ENCODE data around the gene RXRA.
"Not testable (repeated sequence)": the region's sequence is repeated elsewhere in the genome, so short reads cannot be mapped to it uniquely, and the experiment has no call there.

Gene RXRA

GRCh38 chr9:134293611-134294152 lies 32.6 kb upstream of the RXRA start:
- DNase-seq (ENCODE audit: low read depth in 2 of 2): peak in 1 of 2 experiments; percentile 26

- DNase-seq (ENCODE audit: low read depth in 2 of 2): no peak
These were observed 31.8 kb upstream of the RXRA start for GRCh38 chr9:134294153-134295071.

- DNase-seq (ENCODE audit: low read depth in 2 of 2): no peak
These were observed 31.0 kb upstream of the RXRA start for GRCh38 chr9:134295101-134295745.

GRCh38 chr9:134295746-134296250 lies 30.5 kb upstream of the RXRA start:
- DNase-seq (ENCODE audit: low read depth in 2 of 2): no peak

GRCh38 chr9:134296301-134297082 lies 29.8 kb upstream of the RXRA start:
- no peak for DNase-seq (ENCODE audit: low read depth in 2 of 2)

GRCh38 chr9:134297083-134297410 lies 29.2 kb upstream of the RXRA start:
- no peak for DNase-seq (ENCODE audit: low read depth in 2 of 2)

GRCh38 chr9:134297576-134297975 lies 28.7 kb upstream of the RXRA start:
- DNase-seq (ENCODE audit: low read depth in 2 of 2): no peak

GRCh38 chr9:134298000-134298399 lies 28.3 kb upstream of the RXRA start:
- DNase-seq (ENCODE audit: low read depth in 2 of 2): no peak

GRCh38 chr9:134299068-134299467 lies 27.2 kb upstream of the RXRA start:
- no peak for DNase-seq (ENCODE audit: low read depth in 2 of 2)

GRCh38 chr9:134299883-134300282 lies 26.4 kb upstream of the RXRA start:
- DNase-seq (ENCODE audit: low read depth in 2 of 2): no peak

GRCh38 chr9:134301387-134302129 lies 24.7 kb upstream of the RXRA start:
- DNase-seq (ENCODE audit: low read depth in 2 of 2): no peak

GRCh38 chr9:134302130-134302817 lies 24.0 kb upstream of the RXRA start:
- no peak for DNase-seq (ENCODE audit: low read depth in 2 of 2)

GRCh38 chr9:134303601-134304000 lies 22.7 kb upstream of the RXRA start:
- no peak for DNase-seq (ENCODE audit: low read depth in 2 of 2)

GRCh38 chr9:134304261-134304660 lies 22.0 kb upstream of the RXRA start:
- no peak for DNase-seq (ENCODE audit: low read depth in 2 of 2)

- no peak for DNase-seq (ENCODE audit: low read depth in 2 of 2)
These were observed 21.6 kb upstream of the RXRA start for GRCh38 chr9:134304690-134305089.

GRCh38 chr9:134305533-134305932 lies 20.7 kb upstream of the RXRA start:
- no peak for DNase-seq (ENCODE audit: low read depth in 2 of 2)

GRCh38 chr9:134306042-134306441 lies 20.2 kb upstream of the RXRA start:
- not testable (repeated sequence) for DNase-seq (ENCODE audit: low read depth in 2 of 2)

GRCh38 chr9:134306636-134307600 lies 19.3 kb upstream of the RXRA start:
- DNase-seq (ENCODE audit: low read depth in 2 of 2): no peak

Measured in fibroblast of skin of left quadriceps (primary cell).